CD8-positive, alpha-beta memory T cell (primary cell): ENCODE results near the gene ADSL. TPM values are rescaled to one million over a fixed set of nuclear protein-coding genes. Genes with fewer than 3 reads are reported as not detected.
A peak's percentile ranks its signal among the peaks of the same experiment; 100 is the strongest.

Experiments used
- CTCF ChIA-PET: fragments of 350-600 bp; sonication (Branson Sonifier 250); formaldehyde crosslinking; loops from one replicate; lab custom pipeline; 2021; ENCODE audit warnings: antibody characterized with exemption; lab: Charles Lee
- POLR2A ChIA-PET: fragments of 350-600 bp; sonication (Branson Sonifier 250); formaldehyde crosslinking; loops from one replicate; lab custom pipeline; 2021; ENCODE audit warnings: antibody characterized with exemption; lab: Charles Lee
- DNase-seq, 5 donors: peaks; one replicate each; pipeline versions ENCODE4 v3.0.0 to v3.0.0-alpha.2; 2020 to 2022; ENCODE audit warnings: mixed read lengths in 1 of 5
- H3K27ac ChIP-seq: one replicate; pipeline ENCODE4 v1.7.0; 2013; ENCODE audit warnings: low read depth, mild to moderate bottlenecking, low read length, moderate library complexity
- H3K27me3 ChIP-seq: 2 replicates; pipeline ENCODE4 v1.7.0; 2013; ENCODE audit warnings: low read length, mild to moderate bottlenecking; ENCODE audit not compliant: insufficient read depth, poor library complexity, severe bottlenecking
- H3K36me3 ChIP-seq: 2 replicates; pipeline ENCODE4 v1.7.0; 2013; ENCODE audit warnings: mild to moderate bottlenecking, low read length, moderate library complexity; ENCODE audit not compliant: insufficient read depth
- H3K4me1 ChIP-seq: 2 replicates; pipeline ENCODE4 v1.7.0; 2013; ENCODE audit warnings: mild to moderate bottlenecking, low read length, moderate library complexity; ENCODE audit not compliant: insufficient read depth
- H3K4me3 ChIP-seq: 2 replicates; pipeline ENCODE4 v1.7.0; 2013; ENCODE audit warnings: mild to moderate bottlenecking, low read length
- H3K9me3 ChIP-seq: 2 replicates; pipeline ENCODE4 v1.7.0; 2013; ENCODE audit warnings: mild to moderate bottlenecking, low read length
- H3K27ac Mint-ChIP-seq, 8 donors: one replicate each; pipeline ENCODE4 v1.8.0; 2020 to 2021; ENCODE audit warnings: mixed read lengths in 8 of 8, mild to moderate bottlenecking in 6 of 8, inconsistent platforms in 3 of 8, moderate library complexity in 3 of 8
- H3K27me3 Mint-ChIP-seq, 2 donors: one replicate each; pipeline ENCODE4 v1.8.0; 2020 to 2021; ENCODE audit warnings: mixed read lengths in 2 of 2, mild to moderate bottlenecking in 1 of 2, moderate library complexity in 1 of 2
- H3K36me3 Mint-ChIP-seq, 3 donors: one replicate each; pipeline ENCODE4 v1.8.0; 2020 to 2021; ENCODE audit warnings: mixed read lengths in 3 of 3, inconsistent platforms in 1 of 3, mild to moderate bottlenecking in 1 of 3
- H3K4me1 Mint-ChIP-seq, 3 donors: one replicate each; pipeline ENCODE4 v1.8.0; 2020 to 2021; ENCODE audit warnings: mixed read lengths in 3 of 3, inconsistent platforms in 1 of 3, mild to moderate bottlenecking in 1 of 3
- H3K4me3 Mint-ChIP-seq, 7 donors: one replicate each; pipeline ENCODE4 v1.8.0; 2020 to 2021; ENCODE audit warnings: mixed read lengths in 7 of 7, mild to moderate bottlenecking in 6 of 7, moderate library complexity in 4 of 7, inconsistent platforms in 2 of 7
- H3K9me3 Mint-ChIP-seq, 5 donors: one replicate each; pipeline ENCODE4 v1.8.0; 2020 to 2022; ENCODE audit warnings: mixed read lengths in 5 of 5, mild to moderate bottlenecking in 3 of 5, moderate library complexity in 2 of 5, inconsistent platforms in 1 of 5
- polyA plus RNA-seq: library from polyadenylated mRNA; unstranded; fragments of 300-500 nt; fragmentation: Illumina TruSeq; gene quantifications from one replicate; pipeline ENCODE4 v1.2.3, GENCODE V29; 2021
- total RNA-seq, 2 experiments: library from RNA; stranded (reverse); gene quantifications; one replicate each; pipeline ENCODE4 v1.2.3, GENCODE V29; 2021

Gene ADSL
- total and polyA plus RNA-seq, 3 experiments from 2014 or later: 90.0 to 154 (median 151) TPM

DNA sequence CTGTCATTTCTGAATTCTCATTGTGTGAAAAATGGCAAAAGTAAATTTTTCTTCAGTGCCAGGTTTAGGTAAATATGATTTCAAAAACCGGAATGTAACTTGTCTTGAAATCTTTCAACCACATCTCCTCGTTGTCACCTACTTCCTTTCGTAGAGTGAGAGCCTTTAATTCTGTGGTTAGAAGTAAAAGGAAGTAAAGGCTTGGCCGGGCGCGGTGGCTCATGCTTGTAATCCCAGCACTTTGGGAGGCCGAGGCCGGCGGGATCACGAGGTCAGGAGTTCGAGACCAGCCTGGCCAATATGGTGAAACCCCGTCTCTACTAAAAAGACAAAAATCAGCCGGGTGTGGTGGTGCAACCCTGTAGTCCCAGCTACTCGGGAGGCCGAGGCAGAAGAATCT lies 53.9 kb downstream of the ADSL start:
- H3K36me3 ChIP-seq: peaks cover 13% of the 10 kb centered on the region
- CTCF ChIA-PET: no interaction called here
- DNase-seq: peak in 4 of 5 donors; percentile 35 to 66 (median 58)
- H3K27ac ChIP-seq: no peak overlapping the region
- no peaks in the 10 kb centered on the region for H3K9me3 Mint-ChIP-seq
- H3K9me3 ChIP-seq: no peaks in the 10 kb centered on the region
- POLR2A ChIA-PET: interaction anchor here (0.5 kb wide), 1 partner anchor 11 kb away, joined by 7 read pairs; no protein-coding TSS in a partner anchor
- H3K4me1 ChIP-seq: peaks cover 71% of the 10 kb centered on the region
- no peaks in the 10 kb centered on the region for H3K27me3 ChIP-seq
- peaks cover 0 to 1% of the 10 kb centered on the region in 2 donors for H3K27me3 Mint-ChIP-seq
- peaks cover 68 to 83% (median 83%) of the 10 kb centered on the region in 3 donors for H3K4me1 Mint-ChIP-seq
- H3K27ac Mint-ChIP-seq: peak overlapping the region; percentile 73 to 95 (median 85)
- H3K4me3 Mint-ChIP-seq: peak overlapping the region; percentile 20 to 85 (median 73)
- H3K4me3 ChIP-seq: peak overlapping the region; percentile 10
- H3K36me3 Mint-ChIP-seq: peaks cover 0 to 32% (median 12%) of the 10 kb centered on the region in 3 donors

DNA sequence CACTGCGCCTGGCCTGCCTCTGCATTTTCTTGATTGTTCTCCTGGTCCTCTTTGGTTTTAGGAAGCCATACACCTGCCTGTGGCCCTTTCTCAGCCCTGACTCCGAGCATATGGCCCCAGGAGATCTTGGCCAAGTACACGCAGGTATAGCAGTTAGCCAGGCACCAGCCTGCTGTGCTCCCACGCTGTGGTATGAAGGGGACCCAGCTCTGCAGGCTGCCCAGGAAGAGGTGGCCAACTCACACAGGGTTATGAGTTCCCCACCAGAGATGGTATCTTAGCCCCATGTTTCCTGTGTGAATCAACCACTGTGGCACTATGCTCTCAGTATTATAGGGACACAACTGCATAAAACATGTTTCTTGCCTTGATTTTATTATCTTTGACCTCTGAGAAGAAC lies 55.2 kb downstream of the ADSL start:
- Mint-ChIP-seq H3K4me3 (peak overlapping the region; percentile 55 to 90 (median 82)), H3K4me1 (peaks cover 63 to 75% (median 73%) of the 10 kb centered on the region in 3 donors), H3K27ac (peak overlapping the region; percentile 73 to 95 (median 89)), H3K27me3 (peaks cover 0 to 1% of the 10 kb centered on the region in 2 donors), H3K36me3 (peaks cover 0 to 40% (median 8%) of the 10 kb centered on the region in 3 donors), H3K9me3 (no peaks in the 10 kb centered on the region)
- no peaks in the 10 kb centered on the region for H3K27me3 ChIP-seq
- DNase-seq: peak; percentile 43 to 74 (median 52)
- peak overlapping the region; percentile 42 for H3K4me3 ChIP-seq
- peaks cover 24% of the 10 kb centered on the region for H3K36me3 ChIP-seq
- H3K4me1 ChIP-seq: peaks cover 59% of the 10 kb centered on the region
- ChIA-PET POLR2A (interaction anchor here (0.7 to 1.5 kb wide), 2 partner anchors 358 to 468 kb away, joined by 3 to 5 read pairs; no protein-coding TSS in a partner anchor), CTCF (interaction anchor here (0.5 kb wide), 1 partner anchor 16 kb away, joined by 4 read pairs; no protein-coding TSS in a partner anchor)
- H3K27ac ChIP-seq: no peak overlapping the region
- no peaks in the 10 kb centered on the region for H3K9me3 ChIP-seq

DNA sequence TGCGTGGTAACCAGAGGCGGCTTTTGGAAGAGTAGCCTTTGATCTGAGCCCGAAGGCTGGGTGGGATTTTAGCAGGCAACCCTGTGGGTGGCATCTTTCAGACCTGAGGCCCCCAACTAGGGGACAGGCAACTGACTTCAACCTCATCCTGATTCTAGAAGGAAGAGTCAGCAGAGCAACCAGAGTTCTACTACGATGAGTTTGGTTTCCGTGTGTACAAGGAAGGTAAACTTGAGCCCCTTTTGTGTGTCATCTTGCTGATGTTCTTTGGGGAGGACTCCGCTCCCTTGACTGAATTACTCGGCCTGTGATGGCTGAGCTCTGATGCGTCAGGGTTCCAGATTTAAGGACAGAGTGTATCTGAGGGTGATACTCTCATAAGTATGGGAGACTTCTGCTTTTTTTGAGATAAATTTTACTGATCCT lies 55.7 kb downstream of the ADSL start:
- ChIA-PET CTCF (interaction anchor here (0.5 kb wide), 1 partner anchor 17 kb away, joined by 4 read pairs; no protein-coding TSS in a partner anchor), POLR2A (interaction anchor here (1.5 kb wide), 1 partner anchor 358 kb away, joined by 5 read pairs; no protein-coding TSS in a partner anchor)
- Histone ChIP-seq H3K4me1 (peaks cover 55% of the 10 kb centered on the region), H3K27ac (no peak overlapping the region), H3K36me3 (peaks cover 28% of the 10 kb centered on the region), H3K27me3 (no peaks in the 10 kb centered on the region), H3K4me3 (peak overlapping the region; percentile 42), H3K9me3 (no peaks in the 10 kb centered on the region)
- DNase-seq: no peak
- H3K4me1 Mint-ChIP-seq: peaks cover 61 to 70% (median 70%) of the 10 kb centered on the region in 3 donors
- peaks cover 0 to 43% (median 8%) of the 10 kb centered on the region in 3 donors for H3K36me3 Mint-ChIP-seq
- H3K27me3 Mint-ChIP-seq: peaks cover 0 to 1% of the 10 kb centered on the region in 2 donors
- peak overlapping the region; percentile 55 to 90 (median 82) for H3K4me3 Mint-ChIP-seq
- H3K9me3 Mint-ChIP-seq: no peaks in the 10 kb centered on the region
- H3K27ac Mint-ChIP-seq: peak overlapping the region; percentile 73 to 95 (median 89)

DNA sequence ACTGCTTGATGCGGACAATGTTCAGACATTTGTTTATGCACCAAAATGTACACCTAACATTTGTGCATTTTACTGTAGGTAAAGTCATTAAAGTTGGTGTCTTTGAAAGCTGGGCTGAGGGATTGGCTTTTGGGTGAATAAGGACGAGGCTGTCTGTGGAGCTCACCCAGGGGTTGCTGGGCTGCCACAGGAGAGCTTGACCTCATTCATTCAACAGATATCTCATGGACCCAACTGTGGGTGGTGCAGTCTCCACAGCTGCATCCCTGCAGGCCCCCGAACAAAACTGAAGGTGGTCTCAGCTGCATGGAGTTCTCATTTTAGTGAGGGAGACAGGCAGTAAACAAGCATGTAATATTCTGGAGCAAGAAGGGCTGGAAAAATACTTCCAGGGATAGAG lies 56.8 kb downstream of the ADSL start:
- no peaks in the 10 kb centered on the region for H3K9me3 Mint-ChIP-seq
- H3K27me3 Mint-ChIP-seq: peaks cover 0 to 1% of the 10 kb centered on the region in 2 donors
- Histone ChIP-seq H3K36me3 (peaks cover 30% of the 10 kb centered on the region), H3K9me3 (no peaks in the 10 kb centered on the region), H3K27ac (no peak overlapping the region), H3K4me1 (peaks cover 53% of the 10 kb centered on the region), H3K4me3 (no peak overlapping the region), H3K27me3 (no peaks in the 10 kb centered on the region)
- peaks cover 0 to 54% (median 8%) of the 10 kb centered on the region in 3 donors for H3K36me3 Mint-ChIP-seq
- peak overlapping the region in 7 of 8 donors; percentile 53 to 92 (median 73) for H3K27ac Mint-ChIP-seq
- ChIA-PET POLR2A (no interaction called here), CTCF (no interaction called here)
- H3K4me1 Mint-ChIP-seq: peaks cover 56 to 62% (median 62%) of the 10 kb centered on the region in 3 donors
- H3K4me3 Mint-ChIP-seq: peak overlapping the region in 6 of 7 donors; percentile 35 to 74 (median 42)
- no peak for DNase-seq

DNA sequence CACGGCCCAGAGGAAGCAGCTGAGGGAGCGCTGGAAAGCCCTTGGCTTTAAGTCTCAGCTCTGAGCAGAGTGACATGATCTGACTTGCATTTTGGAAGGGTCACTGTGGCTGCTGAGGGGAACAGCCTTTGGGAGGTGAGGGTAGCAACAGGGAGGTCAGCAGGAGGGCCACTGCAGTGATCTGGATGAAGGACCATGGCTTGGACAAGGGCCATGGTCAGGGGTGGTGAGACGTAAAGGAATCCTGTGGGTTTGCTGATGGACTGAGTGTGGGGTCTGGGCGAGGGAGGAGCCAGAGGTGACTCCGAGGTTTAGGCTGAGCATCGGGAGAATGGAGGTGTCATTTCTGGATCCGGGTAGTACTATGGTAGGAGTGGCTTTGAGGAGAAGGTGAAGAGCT lies 57.4 kb downstream of the ADSL start:
- POLR2A ChIA-PET: no interaction called here
- peaks cover 0 to 1% of the 10 kb centered on the region in 2 donors for H3K27me3 Mint-ChIP-seq

DNA sequence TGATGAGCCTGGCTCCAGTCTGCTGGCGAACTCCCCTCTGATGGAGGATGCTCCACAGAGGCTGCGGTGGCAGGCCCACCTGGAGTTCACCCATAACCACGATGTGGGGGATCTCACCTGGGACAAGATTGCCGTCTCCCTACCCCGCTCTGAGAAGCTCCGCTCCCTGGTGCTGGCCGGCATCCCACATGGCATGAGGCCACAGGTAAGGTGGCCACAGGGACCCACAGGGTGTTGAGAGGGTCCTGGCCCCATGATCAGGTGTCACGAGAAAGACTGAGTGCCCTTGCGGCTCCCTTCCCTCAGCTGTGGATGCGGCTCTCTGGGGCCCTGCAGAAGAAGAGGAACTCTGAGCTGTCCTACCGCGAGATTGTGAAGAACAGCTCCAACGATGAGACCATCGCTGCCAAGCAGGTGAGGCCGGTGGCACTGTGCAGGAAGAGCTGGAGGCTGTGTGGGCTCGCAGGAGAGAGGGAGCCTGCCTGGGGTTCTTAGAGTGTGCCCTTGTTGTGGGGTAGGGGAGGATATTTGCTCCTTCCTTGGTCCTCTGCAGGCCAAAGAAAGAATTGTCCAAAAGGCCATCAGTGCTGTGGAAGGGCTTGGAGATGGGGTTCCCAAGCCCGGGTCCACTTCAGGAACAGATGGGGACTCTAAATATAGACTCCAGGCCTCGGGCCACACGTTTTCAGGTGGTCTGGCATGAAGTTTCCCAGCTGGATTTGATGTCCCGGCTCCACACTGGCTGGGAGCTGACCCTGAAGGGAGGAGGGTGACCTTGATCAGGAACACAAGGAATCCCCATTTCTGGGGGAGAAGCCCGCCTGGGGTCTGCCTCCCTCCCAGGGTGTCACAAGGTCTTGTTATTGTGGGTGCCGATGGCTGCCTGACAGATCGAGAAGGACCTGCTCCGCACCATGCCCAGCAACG lies 58.2 kb downstream of the ADSL start:
- Mint-ChIP-seq H3K36me3 (peaks cover 0 to 66% (median 8%) of the 10 kb centered on the region in 3 donors), H3K27me3 (peaks cover 0 to 1% of the 10 kb centered on the region in 2 donors), H3K27ac (peak overlapping the region in 2 of 8 donors; percentile 29 to 73), H3K9me3 (no peaks in the 10 kb centered on the region), H3K4me3 (no peak overlapping the region), H3K4me1 (peaks cover 46 to 50% (median 49%) of the 10 kb centered on the region in 3 donors)
- peaks cover 30% of the 10 kb centered on the region for H3K36me3 ChIP-seq
- POLR2A ChIA-PET: no interaction called here
- CTCF ChIA-PET: interaction anchor here (0.5 to 1.5 kb wide), 2 partner anchors 32 to 281 kb away, joined by 3 read pairs; no protein-coding TSS in a partner anchor
- no peaks in the 10 kb centered on the region for H3K27me3 ChIP-seq
- no peak overlapping the region for H3K4me3 ChIP-seq
- H3K4me1 ChIP-seq: peaks cover 44% of the 10 kb centered on the region
- no peak for DNase-seq
- no peaks in the 10 kb centered on the region for H3K9me3 ChIP-seq
- H3K27ac ChIP-seq: no peak overlapping the region

More for the DNA sequence above, 57.4 kb downstream of the ADSL start:
- CTCF ChIA-PET: interaction anchor here (0.5 to 1.5 kb wide), 2 partner anchors 33 to 280 kb away, joined by 3 read pairs; no protein-coding TSS in a partner anchor
- Mint-ChIP-seq H3K36me3 (peaks cover 0 to 58% (median 8%) of the 10 kb centered on the region in 3 donors), H3K9me3 (no peaks in the 10 kb centered on the region), H3K4me1 (peaks cover 50 to 57% (median 57%) of the 10 kb centered on the region in 3 donors), H3K27ac (peak overlapping the region in 7 of 8 donors; percentile 33 to 92 (median 73)), H3K4me3 (peak overlapping the region in 5 of 7 donors; percentile 40 to 74 (median 47))
- H3K4me3 ChIP-seq: no peak overlapping the region
- H3K27ac ChIP-seq: no peak overlapping the region
- DNase-seq: no peak
- H3K36me3 ChIP-seq: peaks cover 30% of the 10 kb centered on the region
- no peaks in the 10 kb centered on the region for H3K9me3 ChIP-seq
- H3K27me3 ChIP-seq: no peaks in the 10 kb centered on the region
- peaks cover 52% of the 10 kb centered on the region for H3K4me1 ChIP-seq

DNA sequence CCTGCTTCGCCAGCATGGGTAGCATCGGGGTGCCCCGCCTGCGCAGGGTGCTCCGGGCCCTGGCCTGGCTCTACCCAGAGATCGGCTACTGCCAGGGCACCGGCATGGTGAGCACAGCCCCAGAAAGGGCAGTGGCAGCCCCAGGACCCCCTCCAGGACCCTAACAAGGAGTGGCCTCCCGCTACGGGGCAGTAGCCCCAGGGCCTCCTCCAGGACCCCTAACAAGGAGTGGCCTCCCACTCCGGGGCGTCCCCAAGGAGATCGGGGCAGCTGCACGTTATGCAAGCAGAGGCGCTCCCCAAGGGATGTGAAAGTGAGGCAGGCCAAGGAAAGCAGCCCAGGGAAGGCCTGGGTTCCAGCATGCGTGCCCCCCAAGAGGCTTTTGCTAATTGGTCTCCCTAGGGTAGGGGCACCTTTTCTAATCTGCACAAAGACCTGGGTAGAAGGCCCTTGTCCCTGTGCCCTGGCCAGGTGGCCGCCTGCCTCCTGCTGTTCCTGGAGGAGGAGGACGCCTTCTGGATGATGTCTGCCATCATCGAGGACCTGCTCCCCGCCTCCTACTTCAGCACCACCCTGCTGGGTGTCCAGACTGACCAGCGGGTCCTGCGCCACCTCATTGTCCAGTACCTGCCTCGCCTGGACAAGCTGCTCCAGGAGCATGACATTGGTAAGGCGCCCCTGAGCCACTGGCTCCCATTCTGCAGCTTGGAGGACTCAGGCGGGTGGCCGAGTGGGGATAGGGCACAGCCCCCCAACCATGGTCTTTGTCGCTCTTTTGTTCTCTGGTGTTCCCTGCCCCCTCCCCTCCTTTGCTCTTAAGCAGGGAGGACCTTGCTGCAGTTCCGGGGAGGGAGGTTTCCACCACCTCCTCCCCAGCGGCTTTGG lies 59.1 kb downstream of the ADSL start:
- Histone ChIP-seq H3K27ac (no peak overlapping the region), H3K4me1 (peaks cover 35% of the 10 kb centered on the region), H3K36me3 (peaks cover 30% of the 10 kb centered on the region), H3K27me3 (no peaks in the 10 kb centered on the region), H3K9me3 (no peaks in the 10 kb centered on the region), H3K4me3 (no peak overlapping the region)
- peaks cover 37 to 41% (median 40%) of the 10 kb centered on the region in 3 donors for H3K4me1 Mint-ChIP-seq
- ChIA-PET POLR2A (no interaction called here), CTCF (interaction anchor here (1.3 kb wide), 1 partner anchor 12 kb away, joined by 3 read pairs; no protein-coding TSS in a partner anchor)
- H3K36me3 Mint-ChIP-seq: peaks cover 0 to 75% (median 8%) of the 10 kb centered on the region in 3 donors
- no peaks in the 10 kb centered on the region for H3K27me3 Mint-ChIP-seq
- no peak overlapping the region for H3K27ac Mint-ChIP-seq
- H3K9me3 Mint-ChIP-seq: no peaks in the 10 kb centered on the region
- DNase-seq: no peak
- H3K4me3 Mint-ChIP-seq: no peak overlapping the region
